Sigmoid colon (tissue), 7 donors: ENCODE data around the gene SMARCA2. TPM values are rescaled to one million over a fixed set of nuclear protein-coding genes. Genes with fewer than 3 reads are reported as not detected.

ENCODE experiments used
- DNase-seq: peaks from one replicate; pipeline ENCODE4 v3.0.0-alpha.2; 2019
- H3K27ac ChIP-seq, 4 donors: fragments of 200-600 bp; sonication (generic); one replicate each; pipeline ENCODE4 v1.5.1; 2016 to 2019; ENCODE audit warnings: mild to moderate bottlenecking in 1 of 4
- H3K27me3 ChIP-seq, 3 donors: fragments of 200-600 bp; sonication (generic); one replicate each; pipeline ENCODE4 v1.5.1; 2019; ENCODE audit warnings: mild to moderate bottlenecking in 1 of 3
- H3K36me3 ChIP-seq, 4 donors: fragments of 200-600 bp; sonication (generic); one replicate each; pipeline ENCODE4 v1.5.1; 2016 to 2019
- H3K4me1 ChIP-seq, 4 donors: fragments of 200-600 bp; sonication (generic); one replicate each; pipeline ENCODE4 v1.5.1; 2017 to 2019
- H3K4me3 ChIP-seq, 4 donors: fragments of 200-600 bp; sonication (generic); one replicate each; pipeline ENCODE4 v1.5.1; 2017 to 2019; ENCODE audit warnings: mild to moderate bottlenecking in 2 of 4, moderate library complexity in 1 of 4
- H3K9me3 ChIP-seq, 4 donors: fragments of 200-600 bp in 3 of 4; sonication (generic) in 3 of 4; one replicate each; pipeline versions ENCODE4 v1.5.1 to v1.6.1; 2013 to 2019
- CTCF ChIP-seq, 4 experiments: fragments of 450-650 bp in 3 of 4; fragments of 200-600 bp in 1 of 4; IDR thresholded peaks; one replicate each; pipeline ENCODE4 v1.5.1; 2016 to 2019; ENCODE audit warnings: antibody characterized with exemption in 4 of 4, mild to moderate bottlenecking in 3 of 4, moderate library complexity in 2 of 4
- EP300 ChIP-seq, 4 donors: sonication (generic); formaldehyde crosslinking; IDR thresholded peaks; one replicate each; pipeline ENCODE4 v1.6.1; 2017; ENCODE audit warnings: antibody characterized with exemption in 4 of 4
- POLR2A ChIP-seq, 2 donors: fragments of 450-650 bp; IDR thresholded peaks; one replicate each; pipeline ENCODE4 v1.6.1; 2016; ENCODE audit warnings: antibody characterized with exemption in 2 of 2, mild to moderate bottlenecking in 2 of 2, moderate library complexity in 2 of 2
- POLR2AphosphoS5 ChIP-seq, 4 donors: sonication (generic); formaldehyde crosslinking; IDR thresholded peaks; one replicate each; pipeline ENCODE4 v1.6.1; 2017; ENCODE audit warnings: antibody characterized with exemption in 4 of 4
- WGBS, 2 donors: extraction: QIAGEN DNeasy Blood & Tissue Kit; methylation state at CpG; one replicate each; pipeline ENCODE4 v1.1.7; 2013; 5-methylcytosine and 5-hydroxymethylcytosine counted together
- intact Hi-C: fragments of 100-400 bp; cut with DNase I; formaldehyde crosslinking; loops from one replicate; pipeline ENCODE4 v1.15.1; 2023
- polyA plus RNA-seq, 3 donors: library from polyadenylated mRNA; stranded (reverse); fragments of 200-250 nt; gene quantifications; one replicate each; pipeline ENCODE4 v1.2.3, GENCODE V29; 2013
- total RNA-seq, 4 donors: library from RNA; depleted of rRNA; stranded (reverse); fragments of >200 nt; gene quantifications; one replicate each; pipeline ENCODE4 v1.1.0, GENCODE V29; 2016
- donor health status: healthy with polysubstance abuse.
- donor health status: Bipolar disorder and iron deficiency.
- donor health status: healthy.

SMARCA2 gene
- total and polyA plus RNA-seq, 7 donors = 32.1 to 209 (median 75.0) TPM

- H3K9me3 ChIP-seq = no peaks in the 10 kb centered on the region
- no peaks in the 10 kb centered on the region for H3K27me3 ChIP-seq
- H3K36me3 ChIP-seq = peaks cover 0 to 18% (median 4%) of the 10 kb centered on the region in 4 donors
- WGBS, 2 donors = 94 to 97% methylated on average over 3 of the region's 3 CpGs
- no peak for TF ChIP-seq POLR2AphosphoS5 (IDR thresholded peaks at IDR 0.05)
- no peak for TF ChIP-seq EP300 (IDR thresholded peaks at IDR 0.05)
- TF ChIP-seq POLR2A (IDR thresholded peaks at IDR 0.05) = no peak
- TF ChIP-seq CTCF (IDR thresholded peaks at IDR 0.05) = no peak
- H3K4me3 ChIP-seq = no peak overlapping the region
- intact Hi-C loops = no loop called here
- DNase-seq = no peak
- H3K27ac ChIP-seq = peak overlapping the region in 3 of 4 donors; percentile 4 to 41 (median 38)
- peaks cover 0 to 47% (median 27%) of the 10 kb centered on the region in 4 donors for H3K4me1 ChIP-seq
Measured at GRCh38 chr9:2050236-2050635, 35.1 kb downstream of the SMARCA2 start.

- Histone ChIP-seq H3K36me3 (peaks cover 0 to 32% (median 9%) of the 10 kb centered on the region in 4 donors), H3K27ac (peak overlapping the region; percentile 21 to 77 (median 64)), H3K27me3 (no peaks in the 10 kb centered on the region), H3K4me1 (peaks cover 0 to 45% (median 26%) of the 10 kb centered on the region in 4 donors), H3K9me3 (no peaks in the 10 kb centered on the region), H3K4me3 (peak overlapping the region in 1 of 4 donors; percentile 5)
- peak; percentile 80 for DNase-seq
- TF ChIP-seq CTCF (IDR thresholded peaks at IDR 0.05) (no peak), POLR2AphosphoS5 (IDR thresholded peaks at IDR 0.05) (peak in 3 of 4 donors; percentile 16 to 66 (median 58)), POLR2A (IDR thresholded peaks at IDR 0.05) (no peak), EP300 (IDR thresholded peaks at IDR 0.05) (peak in 2 of 4 donors; percentile 44 to 57)
- WGBS, 2 donors = 57 to 83% methylated on average over 10 of the region's 10 CpGs
- intact Hi-C loops = no loop called here
Measured at GRCh38 chr9:2053883-2054845, 39.0 kb downstream of the SMARCA2 start.

GRCh38 chr9:2055203-2055658 lies 40.1 kb downstream of the SMARCA2 start:
- TF ChIP-seq POLR2AphosphoS5 (IDR thresholded peaks at IDR 0.05) (no peak), CTCF (IDR thresholded peaks at IDR 0.05) (no peak), EP300 (IDR thresholded peaks at IDR 0.05) (no peak), POLR2A (IDR thresholded peaks at IDR 0.05) (no peak)
- peaks cover 0 to 43% (median 9%) of the 10 kb centered on the region in 4 donors for H3K36me3 ChIP-seq
- no peaks in the 10 kb centered on the region for H3K27me3 ChIP-seq
- H3K27ac ChIP-seq = peak overlapping the region in 2 of 4 donors; percentile 69 to 77
- DNase-seq = no peak
- H3K9me3 ChIP-seq = no peaks in the 10 kb centered on the region
- intact Hi-C loops = no loop called here
- peaks cover 0 to 40% (median 17%) of the 10 kb centered on the region in 4 donors for H3K4me1 ChIP-seq
- WGBS, 2 donors = 87 to 90% methylated on average over 6 of the region's 6 CpGs
- H3K4me3 ChIP-seq = no peak overlapping the region

GRCh38 chr9:2059274-2059929 lies 44.3 kb downstream of the SMARCA2 start:
- 91 to 93% methylated on average over 5 of the region's 5 CpGs for WGBS, 2 donors
- peaks cover 4 to 83% (median 21%) of the 10 kb centered on the region in 4 donors for H3K36me3 ChIP-seq
- H3K27me3 ChIP-seq = no peaks in the 10 kb centered on the region
- DNase-seq = no peak
- peaks cover 0 to 18% (median 3%) of the 10 kb centered on the region in 4 donors for H3K4me1 ChIP-seq
- intact Hi-C loops = no loop called here
- H3K4me3 ChIP-seq = no peak overlapping the region
- no peak overlapping the region for H3K27ac ChIP-seq
- no peaks in the 10 kb centered on the region for H3K9me3 ChIP-seq
- TF ChIP-seq EP300 (IDR thresholded peaks at IDR 0.05) = no peak
- no peak for TF ChIP-seq CTCF (IDR thresholded peaks at IDR 0.05)
- TF ChIP-seq POLR2A (IDR thresholded peaks at IDR 0.05) = no peak
- no peak for TF ChIP-seq POLR2AphosphoS5 (IDR thresholded peaks at IDR 0.05)
